Measurements from ENCODE around the gene EHMT1.
"Not testable (repeated sequence)": the region's sequence is repeated elsewhere in the genome, so short reads cannot be mapped to it uniquely, and the experiment has no call there.

The EHMT1 gene

DNA sequence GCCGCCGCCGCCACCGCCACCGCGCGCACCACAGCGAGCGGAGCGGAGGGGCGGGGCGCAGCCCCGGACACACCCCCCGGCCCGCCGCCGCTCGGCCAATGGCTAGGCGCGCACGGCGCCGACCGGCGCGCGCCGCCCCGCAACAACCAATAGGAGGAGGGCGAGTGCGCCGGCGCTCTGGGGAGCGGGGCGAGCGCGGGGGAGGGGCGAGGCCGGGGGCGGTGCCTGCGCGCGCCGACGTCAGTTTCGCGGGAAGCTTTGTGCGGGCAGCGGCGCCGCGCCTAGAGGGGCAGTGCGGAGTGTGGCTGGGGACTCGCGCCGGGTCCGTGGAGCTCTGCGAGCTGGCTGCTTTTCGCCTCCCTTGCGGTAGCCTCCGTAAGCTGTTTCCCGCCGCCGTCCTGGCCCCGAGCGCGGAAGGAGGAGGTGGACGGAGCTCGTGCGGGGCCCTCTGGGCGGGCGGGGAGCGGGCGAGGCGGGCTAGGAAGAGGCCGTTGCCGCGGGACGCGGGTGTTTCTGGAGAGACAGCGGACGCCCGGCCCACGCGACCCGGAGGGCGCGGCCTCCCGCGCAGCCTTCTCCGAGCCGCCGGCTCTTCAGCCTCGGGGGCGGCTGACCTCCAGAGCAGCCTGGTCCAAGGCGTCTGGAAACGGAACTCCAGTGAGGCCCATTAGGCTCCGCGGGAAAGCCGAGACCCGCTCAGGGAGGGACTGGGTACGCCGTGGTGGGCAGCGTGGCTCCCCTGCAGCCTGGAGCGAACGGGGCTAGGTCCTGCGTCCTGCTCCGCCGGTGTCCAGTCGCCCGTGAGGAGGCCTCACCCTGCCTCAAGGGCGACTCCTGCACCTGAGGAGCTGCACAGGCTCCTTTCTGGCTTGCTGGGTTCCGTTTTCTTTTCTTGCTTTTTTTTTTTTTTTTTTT is 28.1 kb upstream of the EHMT1 start, which contains the start of gene ZMYND19:
ZMYND19 (minus strand) TSS at position 44 of the 915 bp plus-strand sequence. CDS start 249 bp downstream, outside the sequence.
- peak; percentile 84 for DNase-seq

DNA sequence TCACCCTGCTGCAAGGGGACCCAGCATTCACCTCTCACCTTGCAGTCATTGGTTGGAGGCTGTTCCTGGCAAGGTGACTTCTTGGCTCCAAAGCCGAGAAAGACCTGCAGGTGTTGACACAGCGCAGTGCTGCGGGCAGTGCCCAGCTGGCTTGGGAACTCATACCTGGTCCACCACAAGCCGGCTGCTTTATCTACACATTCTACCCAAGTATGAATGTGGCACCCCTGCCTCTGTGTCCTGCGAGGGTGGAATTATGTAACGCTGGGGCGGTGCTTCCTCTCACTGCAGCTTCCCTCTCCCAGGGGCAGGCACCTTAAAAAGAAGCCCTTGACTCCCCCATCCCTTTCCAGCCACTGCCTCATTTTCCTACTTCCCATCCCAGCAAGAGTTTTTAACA is 26.0 kb upstream of the EHMT1 start:
- no peak for DNase-seq

DNA sequence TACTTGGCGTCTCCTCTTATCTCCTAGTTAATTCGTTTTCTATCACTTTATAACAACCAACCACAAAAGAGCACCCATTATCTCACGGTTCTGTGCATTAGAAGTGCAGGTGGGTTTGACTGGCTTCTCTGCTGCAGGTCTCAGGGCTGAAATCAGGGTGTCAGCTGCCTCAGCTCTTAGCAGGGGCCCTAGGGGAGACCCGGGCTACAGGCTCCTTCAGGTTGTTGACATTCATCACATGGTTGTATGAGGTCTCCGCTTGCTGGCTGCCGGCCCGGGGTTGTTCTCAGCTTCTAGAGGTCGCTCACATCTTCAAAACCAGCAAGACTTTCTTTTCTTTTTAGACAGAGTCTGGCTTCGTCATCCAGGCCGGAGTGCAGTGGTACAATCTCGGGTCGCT is 25.6 kb upstream of the EHMT1 start:
- DNase-seq = no peak

DNA sequence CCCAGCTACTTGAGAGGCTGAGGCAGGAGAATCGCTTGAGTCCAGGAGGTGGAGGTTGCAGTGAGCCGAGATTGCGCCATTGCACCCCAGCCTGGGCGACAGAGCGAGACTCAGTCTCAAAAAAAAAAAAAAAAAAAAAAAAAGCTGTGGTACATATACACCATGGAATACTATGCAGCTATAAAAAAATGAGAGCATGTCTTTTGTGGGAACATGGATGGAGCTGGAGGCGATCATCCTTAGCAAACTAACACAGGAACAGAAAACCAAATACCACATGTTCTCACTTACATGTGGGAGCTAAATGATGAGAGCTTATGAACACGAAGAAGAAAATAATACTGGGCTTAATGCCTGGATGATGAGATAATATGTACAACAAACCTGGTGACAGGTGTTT is 22.2 kb upstream of the EHMT1 start:
- not testable (repeated sequence) for DNase-seq

DNA sequence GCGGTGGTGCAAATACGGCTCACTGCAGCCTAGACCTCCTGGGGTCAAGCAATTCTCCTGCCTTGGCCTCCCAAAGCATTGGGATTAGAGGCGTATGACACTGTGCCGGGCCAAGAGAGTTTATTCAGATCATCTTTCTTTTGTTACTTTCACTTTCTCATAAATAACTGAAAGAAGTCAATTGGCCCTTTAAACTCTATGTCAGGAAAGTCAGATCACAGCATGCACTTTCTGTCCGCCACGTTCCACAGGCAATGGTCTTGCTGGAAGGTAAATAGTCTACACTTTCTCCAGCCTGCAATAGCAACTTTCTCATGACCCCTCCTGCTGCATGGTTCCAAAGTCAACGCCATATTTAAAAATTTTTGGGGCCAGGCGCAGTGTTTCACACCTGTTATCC is 19.9 kb upstream of the EHMT1 start:
- no peak for DNase-seq

DNA sequence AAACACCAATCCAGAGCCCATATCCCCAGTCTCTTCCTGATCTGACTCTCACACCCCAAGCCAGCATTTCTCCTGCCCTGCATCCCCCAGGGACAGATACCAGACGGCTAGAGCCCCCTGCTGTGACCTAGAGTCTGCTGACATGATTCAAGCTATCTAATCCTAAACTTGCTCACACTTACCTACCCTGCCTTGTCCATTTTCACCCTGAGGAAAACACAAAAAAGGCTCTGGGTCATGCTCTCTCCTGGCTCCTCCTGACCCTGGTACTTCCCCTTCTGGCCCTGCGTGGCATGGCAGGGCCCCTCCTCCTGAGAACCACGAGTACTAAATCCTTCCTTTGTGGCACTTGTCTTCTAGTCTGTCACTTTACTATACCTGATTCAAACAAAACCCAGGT is 16.1 kb upstream of the EHMT1 start:
- DNase-seq = no peak

DNA sequence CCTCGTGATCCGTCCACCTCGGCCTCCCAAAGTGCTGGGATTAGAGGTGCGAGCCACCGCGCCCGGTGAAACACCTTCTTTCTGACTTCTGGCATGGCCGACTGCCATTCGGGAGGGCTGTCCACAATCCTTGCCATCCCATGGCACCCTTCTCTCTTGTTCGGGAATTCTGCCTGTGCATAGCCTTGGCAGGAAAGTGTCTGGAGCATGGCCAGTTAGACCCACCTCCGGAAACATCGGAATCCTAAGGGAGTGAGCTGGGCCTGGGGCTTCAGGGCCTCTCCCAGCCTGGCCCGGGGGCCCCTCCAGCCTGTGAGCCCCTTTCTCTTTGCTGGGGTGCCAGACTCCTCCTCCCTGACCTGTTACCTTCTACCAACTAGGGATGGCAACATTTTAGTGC is 14.9 kb upstream of the EHMT1 start:
- no peak for DNase-seq

DNA sequence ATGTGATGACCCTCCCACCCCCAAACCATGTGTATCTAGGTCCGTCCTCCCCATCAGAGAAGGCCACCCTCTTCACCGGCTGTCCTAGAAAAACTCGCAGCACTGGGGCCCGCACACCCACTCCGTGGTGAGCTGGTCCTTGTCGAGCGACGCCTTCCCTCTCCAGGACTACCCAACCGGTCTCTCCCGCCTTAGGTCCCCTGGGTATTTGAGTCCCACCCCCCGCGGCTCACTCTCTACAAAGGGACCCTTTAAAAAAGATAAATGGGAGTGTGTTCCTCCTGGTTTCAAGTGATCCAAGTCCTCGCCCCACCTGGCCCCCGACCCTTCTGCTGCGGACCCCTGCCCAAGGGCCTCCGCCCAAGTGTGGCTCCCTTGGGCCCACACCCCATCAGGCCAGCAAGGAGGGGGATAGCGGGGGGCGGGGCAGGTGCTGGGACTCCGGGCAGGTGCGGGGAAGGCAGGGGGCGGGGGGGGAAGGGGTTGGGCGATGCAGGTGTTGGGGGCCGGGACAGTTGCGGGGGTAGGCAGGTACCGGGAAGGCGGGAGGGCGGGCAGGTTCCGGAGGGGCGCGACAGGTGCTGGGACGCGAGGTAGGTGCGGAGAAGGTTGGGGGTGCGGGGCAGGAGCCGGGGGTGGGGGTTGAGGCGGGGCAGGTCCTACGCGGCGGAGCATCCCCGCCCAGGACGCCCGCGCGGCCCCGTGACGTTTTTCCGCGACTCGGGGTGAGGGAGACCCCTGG is 14.3 kb upstream of the EHMT1 start:
- no peak for DNase-seq

DNA sequence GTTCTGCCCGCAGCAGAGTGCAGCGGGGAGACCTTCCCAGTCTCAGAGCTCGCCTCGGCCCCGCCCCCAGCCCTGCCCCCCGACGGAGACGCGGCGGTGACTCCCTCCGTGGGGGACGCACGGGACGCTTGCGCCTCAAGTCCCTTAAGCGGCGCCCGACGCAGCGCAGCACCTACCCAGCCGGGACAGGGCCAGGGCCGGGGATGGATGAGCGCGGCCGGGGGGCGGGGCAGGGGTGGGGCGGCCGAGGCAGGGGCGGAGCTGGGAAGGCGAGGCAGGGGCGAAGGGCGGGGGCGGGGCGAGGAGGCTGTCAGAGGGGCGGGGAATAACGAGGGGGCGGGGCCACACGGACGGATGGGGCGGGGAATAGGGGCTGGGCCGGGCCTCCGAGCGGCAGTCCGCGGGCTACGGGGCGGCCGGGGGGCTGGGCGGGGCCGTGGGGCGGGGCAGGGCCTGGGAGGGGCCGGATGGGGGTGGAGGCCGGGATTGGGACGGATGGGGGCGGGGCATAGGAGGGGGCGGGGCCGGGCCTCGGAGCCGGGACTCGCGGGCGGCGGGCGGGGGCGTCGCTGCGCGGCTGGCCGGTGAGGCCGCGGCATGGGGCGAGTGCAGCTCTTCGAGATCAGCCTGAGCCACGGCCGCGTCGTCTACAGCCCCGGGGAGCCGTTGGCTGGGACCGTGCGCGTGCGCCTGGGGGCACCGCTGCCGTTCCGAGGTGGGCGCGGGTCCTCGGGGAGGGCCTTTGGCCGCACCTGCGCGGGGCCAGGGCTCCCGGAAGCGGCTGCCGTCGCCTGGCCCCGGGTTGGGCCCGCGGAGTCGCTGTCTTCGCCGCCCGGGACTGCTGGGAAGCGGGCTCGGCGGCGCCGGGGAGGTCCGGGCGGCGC is 13.4 kb upstream of the EHMT1 start, which contains the start of gene ARRDC1:
ARRDC1 (plus strand) TSS at position 566 of the 884 bp plus-strand sequence; CDS start at position 598, 32 bp downstream.
- DNase-seq = peak; percentile 91

DNA sequence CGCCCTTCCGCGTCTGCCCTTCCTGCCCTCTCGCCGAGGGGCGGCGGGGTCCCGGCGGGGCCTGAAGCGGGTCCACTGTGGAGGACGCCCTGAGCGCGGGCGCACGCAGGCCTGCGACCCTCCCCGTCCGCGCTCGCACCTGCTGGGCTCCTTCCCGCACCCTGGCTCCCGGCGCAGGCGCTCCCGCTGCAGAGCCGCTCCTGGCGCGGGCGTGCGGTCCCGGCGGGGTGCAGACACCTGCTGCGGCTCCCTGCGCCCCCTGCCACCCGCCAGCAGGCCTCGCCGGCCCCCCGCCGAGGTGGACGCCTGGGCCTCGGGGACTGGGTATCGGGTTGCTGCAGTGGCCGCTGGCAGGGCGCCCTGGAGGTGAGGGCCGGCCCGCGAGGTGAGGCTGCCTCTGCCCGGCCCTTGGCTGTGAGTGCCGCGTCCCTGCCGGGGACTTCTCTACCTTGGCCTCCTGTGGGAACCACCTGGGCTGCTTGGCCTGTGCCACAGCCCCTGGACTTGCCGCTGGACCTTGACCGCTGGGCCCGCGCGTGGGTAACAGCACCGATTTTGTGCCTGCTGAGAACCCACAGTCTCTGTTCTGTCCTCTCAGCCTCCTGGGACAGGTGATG is 12.7 kb upstream of the EHMT1 start:
- DNase-seq = no peak

DNA sequence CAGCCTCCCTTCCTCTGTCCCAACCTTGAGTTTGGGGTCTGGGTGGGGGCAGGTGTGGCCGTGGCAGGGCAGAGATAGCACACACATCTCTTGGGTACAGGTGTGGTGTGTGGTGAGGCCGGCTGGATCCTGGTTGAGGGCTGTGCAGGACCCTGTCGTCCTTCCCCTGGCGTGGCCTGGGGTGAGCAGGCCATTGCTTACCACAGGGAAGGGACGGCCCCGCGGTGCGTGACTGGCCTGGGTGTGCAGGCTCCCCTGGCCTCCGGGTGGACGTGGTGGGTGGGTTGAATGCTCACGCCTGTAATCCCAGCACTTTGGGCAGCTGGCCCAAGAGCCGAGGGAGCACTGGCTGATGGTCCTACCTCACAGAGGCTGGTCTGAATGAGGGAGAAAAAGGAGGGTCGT is 12.1 kb upstream of the EHMT1 start:
- DNase-seq = no peak

DNA sequence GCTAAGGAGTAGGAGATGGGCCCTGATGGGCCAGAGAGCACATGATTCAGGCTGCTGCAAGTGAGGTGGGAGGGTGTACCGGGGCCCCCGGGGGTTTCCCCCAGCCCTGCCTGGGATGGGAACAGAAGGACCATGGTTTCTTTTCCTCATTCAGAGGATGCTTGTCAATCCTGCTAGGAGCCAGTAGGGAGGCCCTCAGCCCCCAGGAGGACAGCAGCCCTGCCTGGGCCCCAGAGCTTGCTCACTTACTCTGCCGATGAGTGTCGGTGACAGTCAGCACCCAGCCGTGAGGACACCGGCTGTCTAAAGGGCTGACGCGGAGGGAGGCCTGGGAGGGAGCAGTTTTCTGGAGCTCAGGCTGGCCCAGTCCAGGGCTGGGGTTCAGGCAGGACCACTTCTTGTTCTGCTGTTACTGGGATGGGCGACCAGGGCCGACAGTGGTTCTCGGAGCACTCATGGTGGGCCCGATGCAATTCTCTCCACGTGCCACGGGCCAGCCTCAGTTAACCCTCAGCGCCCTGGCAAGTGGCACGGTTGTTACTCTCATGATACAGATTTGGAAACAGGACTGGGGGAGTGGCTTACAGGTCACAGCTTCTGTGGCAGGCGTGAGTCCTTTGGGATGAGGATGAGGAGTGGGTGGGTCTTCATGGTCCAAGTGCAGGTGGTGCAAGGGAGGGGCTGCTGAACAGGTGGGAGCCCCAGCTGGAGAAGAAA is 11.5 kb upstream of the EHMT1 start:
- DNase-seq = no peak

DNA sequence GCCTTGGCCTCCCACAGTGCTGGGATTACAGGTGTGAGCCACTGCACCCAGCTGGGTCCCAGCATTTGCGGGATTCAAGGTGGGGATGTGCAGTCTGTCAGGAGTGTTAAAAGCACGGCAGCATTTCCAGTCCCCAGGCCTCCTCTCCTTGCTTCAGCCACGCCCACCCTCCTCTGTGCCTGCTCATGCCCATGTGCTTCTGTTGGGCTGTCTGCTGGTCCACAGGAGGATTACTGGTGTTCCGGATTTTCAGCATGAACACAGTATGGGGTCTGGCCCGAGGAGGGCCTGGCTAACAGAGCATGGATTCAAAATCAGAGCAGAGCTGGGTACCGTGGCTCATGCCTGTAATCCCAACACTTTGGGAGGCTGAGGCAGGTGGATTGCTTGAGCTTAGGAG is 7.9 kb upstream of the EHMT1 start:
- no peak for DNase-seq

DNA sequence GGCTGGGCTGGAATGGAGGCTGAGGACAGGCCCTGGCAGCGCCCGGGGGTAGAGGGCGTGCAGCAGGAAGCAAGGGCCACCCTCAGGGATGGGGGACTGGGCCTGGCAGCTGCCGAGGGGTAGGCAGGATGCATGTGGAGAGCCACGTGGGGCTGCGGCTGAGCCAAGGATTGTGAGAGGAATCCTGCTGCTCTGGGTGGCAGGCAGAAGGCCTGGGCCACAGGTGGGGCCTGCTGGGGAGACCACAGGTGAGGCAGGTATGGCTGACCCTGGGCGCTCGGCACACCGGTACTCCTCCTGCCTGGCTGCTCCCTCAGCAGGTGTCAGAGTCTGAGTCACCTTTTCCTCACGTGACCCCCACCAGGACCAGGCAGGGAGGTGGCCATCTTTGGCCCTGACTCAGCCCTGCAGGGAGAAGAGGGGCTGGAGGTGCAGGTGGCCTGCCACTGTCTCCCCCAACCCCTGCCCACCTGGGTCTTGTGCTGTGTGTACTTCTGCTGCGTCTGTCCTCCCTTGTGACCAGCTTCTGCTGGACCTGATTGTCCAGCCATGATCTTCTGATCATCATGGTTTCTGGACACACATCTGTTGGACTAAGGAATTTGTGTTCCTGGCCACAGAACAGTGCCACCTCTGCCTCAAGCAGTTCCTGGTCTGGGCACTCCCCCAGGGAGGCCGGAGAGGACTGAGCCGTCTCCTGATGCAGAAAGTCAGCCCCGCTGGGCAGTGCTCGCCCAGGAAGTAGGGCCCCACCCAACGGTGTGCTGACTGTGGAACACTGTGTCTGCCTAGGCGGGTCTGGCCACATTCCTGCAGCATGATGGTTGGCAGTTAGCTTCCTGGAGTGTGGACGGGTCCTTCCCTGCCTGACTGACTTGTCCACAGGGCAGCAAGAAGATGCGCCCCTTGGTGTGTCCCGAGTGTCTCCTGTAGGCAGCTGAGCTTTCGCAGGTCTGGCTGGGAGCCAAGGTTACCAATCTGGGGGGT is 6.9 kb upstream of the EHMT1 start:
- DNase-seq = no peak

DNA sequence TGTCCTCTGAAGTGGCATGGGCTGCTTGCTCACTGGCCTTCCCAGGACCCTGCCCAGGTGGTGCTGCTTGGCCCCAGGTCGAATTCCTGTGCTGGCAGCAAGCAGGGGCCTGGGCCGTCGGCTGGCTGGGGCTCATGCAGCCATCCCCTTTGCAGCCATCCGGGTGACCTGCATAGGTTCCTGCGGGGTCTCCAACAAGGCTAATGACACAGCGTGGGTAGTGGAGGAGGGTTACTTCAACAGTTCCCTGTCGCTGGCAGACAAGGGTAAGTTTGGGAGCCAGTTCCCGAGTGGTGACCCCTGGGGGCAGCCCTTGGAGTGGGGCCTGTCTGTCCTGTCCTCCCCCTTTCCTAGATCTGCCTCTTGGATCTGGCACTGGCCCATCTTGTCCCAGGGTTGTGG is 6.1 kb upstream of the EHMT1 start:
- no peak for DNase-seq

DNA sequence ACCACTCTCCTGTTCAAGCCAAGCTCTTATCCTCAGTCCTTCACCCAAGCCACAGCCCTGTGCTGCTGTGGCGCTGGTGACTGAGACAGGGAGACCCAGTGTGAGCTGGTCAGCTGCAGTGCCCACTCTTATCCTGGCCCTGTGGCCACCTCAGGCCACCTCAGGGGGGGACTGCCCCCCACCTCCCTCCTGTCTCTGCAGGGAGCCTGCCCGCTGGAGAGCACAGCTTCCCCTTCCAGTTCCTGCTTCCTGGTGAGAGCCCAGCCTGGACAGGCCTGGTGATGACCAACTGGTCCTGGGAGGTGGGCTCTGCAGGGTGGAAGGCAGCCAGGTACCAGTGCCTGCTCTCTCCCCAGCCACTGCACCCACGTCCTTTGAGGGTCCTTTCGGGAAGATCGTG is 5.5 kb upstream of the EHMT1 start:
- DNase-seq = no peak

DNA sequence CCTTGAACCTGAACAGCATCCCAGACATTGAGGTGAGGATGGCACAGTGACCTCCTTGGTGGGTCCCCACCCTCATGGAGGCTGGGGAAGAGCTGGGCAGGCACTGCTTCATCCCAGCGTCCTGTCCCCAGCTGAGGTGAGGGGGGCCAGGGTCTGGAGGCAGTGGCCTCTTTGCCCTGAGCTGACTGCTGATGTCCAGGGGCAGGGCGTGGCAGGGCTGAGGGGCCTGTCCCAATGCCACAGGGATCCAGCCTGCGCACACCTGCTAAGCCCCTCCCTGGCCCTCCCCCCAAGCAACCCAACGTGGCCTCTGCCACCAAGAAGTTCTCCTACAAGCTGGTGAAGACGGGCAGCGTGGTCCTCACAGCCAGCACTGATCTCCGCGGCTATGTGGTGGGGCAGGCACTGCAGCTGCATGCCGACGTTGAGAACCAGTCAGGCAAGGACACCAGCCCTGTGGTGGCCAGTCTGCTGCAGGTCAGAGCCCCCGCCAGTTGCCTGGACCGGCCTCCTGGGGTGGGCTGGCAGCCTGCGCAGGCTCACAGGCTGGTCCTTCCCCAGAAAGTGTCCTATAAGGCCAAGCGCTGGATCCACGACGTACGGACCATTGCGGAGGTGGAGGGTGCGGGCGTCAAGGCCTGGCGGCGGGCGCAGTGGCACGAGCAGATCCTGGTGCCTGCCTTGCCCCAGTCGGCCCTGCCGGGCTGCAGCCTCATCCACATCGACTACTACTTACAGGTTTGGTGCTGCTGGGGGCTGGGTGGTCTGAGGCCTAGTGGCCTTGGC is 4.9 kb upstream of the EHMT1 start:
- no peak for DNase-seq

DNA sequence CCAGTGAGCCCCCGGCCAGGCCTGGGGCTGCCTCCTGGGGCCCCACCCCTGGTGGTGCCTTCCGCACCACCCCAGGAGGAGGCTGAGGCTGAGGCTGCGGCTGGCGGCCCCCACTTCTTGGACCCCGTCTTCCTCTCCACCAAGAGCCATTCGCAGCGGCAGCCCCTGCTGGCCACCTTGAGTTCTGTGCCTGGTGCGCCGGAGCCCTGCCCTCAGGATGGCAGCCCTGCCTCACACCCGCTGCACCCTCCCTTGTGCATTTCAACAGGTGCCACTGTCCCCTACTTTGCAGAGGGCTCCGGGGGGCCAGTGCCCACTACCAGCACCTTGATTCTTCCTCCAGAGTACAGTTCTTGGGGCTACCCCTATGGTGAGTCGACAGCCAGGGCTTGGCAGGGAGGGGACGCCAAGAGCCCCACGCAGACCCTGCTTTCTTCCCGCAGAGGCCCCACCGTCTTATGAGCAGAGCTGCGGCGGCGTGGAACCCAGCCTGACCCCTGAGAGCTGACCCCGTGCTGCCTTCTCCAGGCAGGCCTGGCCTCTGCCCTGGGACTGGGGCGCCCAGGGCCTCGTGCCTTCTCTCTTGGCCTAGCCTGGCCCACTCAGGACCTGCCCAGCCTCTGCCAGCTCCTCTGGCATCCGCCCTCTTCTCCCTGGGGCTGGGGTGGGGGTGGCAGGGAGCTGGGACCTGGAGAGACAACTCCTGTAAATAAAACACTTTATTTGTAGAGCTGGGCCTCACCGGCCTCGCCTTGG is 4.0 kb upstream of the EHMT1 start:
- DNase-seq = no peak

DNA sequence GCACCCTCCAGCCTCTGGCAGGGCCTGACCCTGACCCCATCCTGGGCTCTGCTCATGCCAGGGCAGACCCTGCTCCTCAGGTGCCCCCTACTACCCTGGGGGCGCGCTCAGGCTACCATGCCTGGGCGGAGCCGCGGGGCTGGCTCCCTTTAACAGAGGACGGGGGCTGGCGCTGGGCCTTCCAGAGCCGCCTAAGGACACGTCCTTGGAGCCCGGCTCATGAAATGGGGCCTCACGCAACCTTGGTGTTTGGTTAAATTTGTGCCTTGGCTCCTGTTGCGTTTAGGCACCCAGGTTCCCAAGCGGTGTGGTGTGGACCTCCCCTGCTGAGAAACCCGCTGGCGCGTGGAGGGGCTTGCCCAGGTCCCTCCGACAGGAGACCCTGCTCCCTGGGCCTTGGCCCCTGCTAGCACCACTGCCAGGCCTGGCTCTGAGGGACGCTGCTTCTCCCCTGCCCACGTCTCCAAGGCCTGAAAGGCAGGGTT is 3.4 kb upstream of the EHMT1 start:
- no peak for DNase-seq
